Natural killer cell (primary cell): ENCODE data around the gene NKD1. TPM values are rescaled to one million over a fixed set of nuclear protein-coding genes. Genes with fewer than 3 reads are reported as not detected.

ENCODE experiments used
- ATAC-seq, 3 donors: fragments of 150-1000 bp in 2 of 3; fragments of 200-7000 bp in 1 of 3; cut with Tn5 transposase; 1 replicate in 1 of 3; 2 replicates in 2 of 3; pipeline ENCODE4 v1.10.0; 2021; ENCODE audit warnings: mild to moderate bottlenecking in 2 of 3, moderate library complexity in 2 of 3
- DNase-seq, 2 donors: peaks; one replicate each; pipeline versions ENCODE4 v3.0.0 to v3.0.0-alpha.2; 2013 to 2021; ENCODE audit warnings: mixed read lengths in 1 of 2
- H3K27ac ChIP-seq: one replicate; pipeline ENCODE4 v1.5.1; 2013; ENCODE audit warnings: mild to moderate bottlenecking, low read length
- H3K27me3 ChIP-seq: one replicate; pipeline ENCODE4 v1.6.1; 2013; ENCODE audit warnings: low read length; ENCODE audit not compliant: control insufficient read depth, insufficient read depth
- H3K36me3 ChIP-seq: one replicate; pipeline ENCODE4 v1.6.1; 2013; ENCODE audit warnings: low read length; ENCODE audit not compliant: control insufficient read depth, insufficient read depth
- H3K4me1 ChIP-seq: one replicate; pipeline ENCODE4 v1.6.1; 2013; ENCODE audit warnings: low read length; ENCODE audit not compliant: control insufficient read depth, insufficient read depth
- H3K4me3 ChIP-seq: one replicate; pipeline ENCODE4 v1.5.1; 2013; ENCODE audit warnings: low read length
- H3K9me3 ChIP-seq: one replicate; pipeline ENCODE4 v1.6.1; 2013; ENCODE audit warnings: low read length; ENCODE audit not compliant: control insufficient read depth, insufficient read depth
- H3K27ac Mint-ChIP-seq, 2 donors: one replicate each; pipeline ENCODE4 v1.8.0; 2022; ENCODE audit warnings: mild to moderate bottlenecking in 2 of 2, mixed read lengths in 2 of 2, moderate library complexity in 1 of 2
- H3K27me3 Mint-ChIP-seq, 2 donors: one replicate each; pipeline ENCODE4 v1.8.0; 2022; ENCODE audit warnings: low read depth in 2 of 2, mixed read lengths in 2 of 2
- H3K36me3 Mint-ChIP-seq: one replicate; pipeline ENCODE4 v1.8.0; 2022; ENCODE audit warnings: mixed read lengths
- H3K4me1 Mint-ChIP-seq, 2 donors: one replicate each; pipeline ENCODE4 v1.8.0; 2022; ENCODE audit warnings: mixed read lengths in 2 of 2
- H3K4me3 Mint-ChIP-seq: one replicate; pipeline ENCODE4 v1.8.0; 2022; ENCODE audit warnings: mild to moderate bottlenecking, moderate library complexity, mixed read lengths
- H3K9me3 Mint-ChIP-seq, 2 donors: one replicate each; pipeline ENCODE4 v1.8.0; 2022; ENCODE audit warnings: mixed read lengths in 2 of 2
- WGBS: methylation state at CpG from one replicate; pipeline ENCODE4 v1.1.7; 2013; ENCODE audit warnings: missing lambda C conversion rate; ENCODE audit not compliant: insufficient coverage; 5-methylcytosine and 5-hydroxymethylcytosine counted together
- intact Hi-C: fragments of 100-400 bp; cut with micrococcal nuclease; formaldehyde crosslinking; loops from one replicate; pipeline ENCODE4 v1.14.2; 2022
- total RNA-seq, 4 donors: library from RNA; stranded (reverse); fragments of 120-200 nt in 1 of 4; gene quantifications; one replicate each; pipeline versions ENCODE4 v1.2.3 to v1.2.4, GENCODE V29; 2013 to 2022
- TF ChIP-seq, protein P1 (sequence below): fragments of 200-600 bp; IDR thresholded peaks from one replicate; pipeline ENCODE4 v1.8.0; 2022; ENCODE audit warnings: antibody characterized with exemption

The NKD1 gene
- total RNA-seq, 3 donors from 2014 or later (not counting 1 experiment from before 2014, with no cell fraction given) = 0.75 to 1.5 (median 1.0) TPM

DNA sequence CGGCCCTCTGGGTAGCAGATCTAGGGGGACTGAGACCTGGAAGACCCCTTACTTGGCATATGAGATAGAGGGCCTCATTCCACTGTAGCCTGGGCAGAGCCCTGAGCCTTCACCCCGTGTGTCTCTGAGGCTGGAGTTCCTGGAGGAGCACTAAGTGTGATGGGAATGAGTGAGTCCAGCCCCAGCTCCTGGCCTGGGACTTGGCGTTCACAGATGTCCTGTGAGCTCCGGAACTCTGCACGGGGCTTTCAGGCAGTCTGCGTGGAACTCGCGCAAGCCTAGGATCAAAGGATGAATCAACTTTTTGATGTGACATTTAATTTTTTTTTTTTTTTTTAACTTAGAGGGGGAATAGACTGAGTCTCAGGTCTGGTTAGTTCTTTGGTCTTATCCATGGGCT lies 1.8 kb downstream of the NKD1 start:
- H3K27me3 Mint-ChIP-seq = peaks cover 0 to 21% of the 10 kb centered on the region in 2 donors
- H3K9me3 Mint-ChIP-seq = no peaks in the 10 kb centered on the region
- H3K27ac Mint-ChIP-seq = no peak overlapping the region
- no peaks in the 10 kb centered on the region for H3K36me3 Mint-ChIP-seq
- Histone ChIP-seq H3K27me3 (peaks cover 6% of the 10 kb centered on the region), H3K9me3 (no peaks in the 10 kb centered on the region), H3K4me1 (peaks cover 13% of the 10 kb centered on the region), H3K36me3 (no peaks in the 10 kb centered on the region), H3K27ac (no peak overlapping the region), H3K4me3 (no peak overlapping the region)
- WGBS = 92% methylated on average over 8 of the region's 8 CpGs
- intact Hi-C loops = no loop called here
- ATAC-seq (no peak), DNase-seq (peak in 1 of 2 donors; percentile 63)
- H3K4me1 Mint-ChIP-seq = peaks cover 5 to 16% of the 10 kb centered on the region in 2 donors
- peak overlapping the region; percentile 56 for H3K4me3 Mint-ChIP-seq
- TF ChIP-seq, protein P1, sequence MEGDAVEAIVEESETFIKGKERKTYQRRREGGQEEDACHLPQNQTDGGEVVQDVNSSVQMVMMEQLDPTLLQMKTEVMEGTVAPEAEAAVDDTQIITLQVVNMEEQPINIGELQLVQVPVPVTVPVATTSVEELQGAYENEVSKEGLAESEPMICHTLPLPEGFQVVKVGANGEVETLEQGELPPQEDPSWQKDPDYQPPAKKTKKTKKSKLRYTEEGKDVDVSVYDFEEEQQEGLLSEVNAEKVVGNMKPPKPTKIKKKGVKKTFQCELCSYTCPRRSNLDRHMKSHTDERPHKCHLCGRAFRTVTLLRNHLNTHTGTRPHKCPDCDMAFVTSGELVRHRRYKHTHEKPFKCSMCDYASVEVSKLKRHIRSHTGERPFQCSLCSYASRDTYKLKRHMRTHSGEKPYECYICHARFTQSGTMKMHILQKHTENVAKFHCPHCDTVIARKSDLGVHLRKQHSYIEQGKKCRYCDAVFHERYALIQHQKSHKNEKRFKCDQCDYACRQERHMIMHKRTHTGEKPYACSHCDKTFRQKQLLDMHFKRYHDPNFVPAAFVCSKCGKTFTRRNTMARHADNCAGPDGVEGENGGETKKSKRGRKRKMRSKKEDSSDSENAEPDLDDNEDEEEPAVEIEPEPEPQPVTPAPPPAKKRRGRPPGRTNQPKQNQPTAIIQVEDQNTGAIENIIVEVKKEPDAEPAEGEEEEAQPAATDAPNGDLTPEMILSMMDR = no peak

DNA sequence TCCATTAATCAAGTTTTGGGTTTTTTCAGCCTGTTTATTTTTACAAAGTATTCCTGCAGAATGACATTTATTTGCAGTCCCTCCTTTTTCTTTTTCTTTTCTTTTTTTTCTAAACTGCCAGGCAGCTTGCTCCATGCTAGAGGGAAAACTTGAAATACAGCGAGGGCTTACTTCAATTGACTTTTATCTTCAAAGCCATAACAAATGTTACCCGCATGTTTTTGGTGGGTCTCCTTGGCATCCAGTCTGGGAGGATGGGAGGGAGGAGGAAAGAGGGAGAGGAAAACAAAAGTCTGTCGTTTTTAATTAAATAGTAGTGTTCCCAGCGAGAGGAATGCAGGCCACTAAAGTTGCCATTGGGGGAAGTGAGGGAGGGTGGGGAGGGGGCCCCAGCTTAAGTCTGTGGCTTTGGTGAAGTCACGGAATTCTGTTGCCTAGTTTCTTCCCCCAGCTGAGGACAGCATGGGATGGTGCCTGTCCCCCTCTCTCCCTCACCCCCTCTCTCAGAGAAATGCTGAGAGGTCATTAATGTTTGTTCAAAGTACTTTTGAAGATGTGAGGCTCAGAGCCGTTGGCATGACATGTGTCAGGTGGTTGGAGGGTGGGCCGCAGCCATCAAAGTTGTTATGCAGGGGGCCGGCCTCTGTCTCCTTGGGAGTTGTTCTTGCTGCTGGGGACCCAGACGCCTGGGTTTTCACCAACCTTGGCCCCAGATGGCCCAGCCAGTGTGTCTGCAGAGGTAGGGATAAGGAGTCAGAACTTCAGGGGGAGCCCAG lies 2.9 kb downstream of the NKD1 start:
- Histone ChIP-seq H3K36me3 (no peaks in the 10 kb centered on the region), H3K9me3 (no peaks in the 10 kb centered on the region), H3K27ac (no peak overlapping the region), H3K4me3 (no peak overlapping the region), H3K27me3 (peaks cover 6% of the 10 kb centered on the region), H3K4me1 (peaks cover 13% of the 10 kb centered on the region)
- ATAC-seq (no peak), DNase-seq (no peak)
- Mint-ChIP-seq H3K9me3 (no peaks in the 10 kb centered on the region), H3K27ac (no peak overlapping the region), H3K36me3 (no peaks in the 10 kb centered on the region), H3K4me1 (peaks cover 5 to 16% of the 10 kb centered on the region in 2 donors), H3K27me3 (peaks cover 0 to 17% of the 10 kb centered on the region in 2 donors), H3K4me3 (no peak overlapping the region)
- WGBS = 85% methylated on average over 8 of the region's 9 CpGs
- TF ChIP-seq, protein P1 = no peak
- intact Hi-C loops = no loop called here

- DNase-seq = no peak
- no peaks in the 10 kb centered on the region for H3K9me3 ChIP-seq
- TF ChIP-seq, protein P1 = no peak
- ATAC-seq = no peak
- 97% methylated on average over 7 of the region's 7 CpGs for WGBS
- no peaks in the 10 kb centered on the region for H3K36me3 ChIP-seq
- H3K27me3 Mint-ChIP-seq = peaks cover 0 to 17% of the 10 kb centered on the region in 2 donors
- peaks cover under 1 to 10% of the 10 kb centered on the region in 2 donors for H3K4me1 Mint-ChIP-seq
- H3K27ac ChIP-seq = no peak overlapping the region
- no peaks in the 10 kb centered on the region for H3K36me3 Mint-ChIP-seq
- peaks cover 8% of the 10 kb centered on the region for H3K4me1 ChIP-seq
- H3K4me3 Mint-ChIP-seq = no peak overlapping the region
- H3K27ac Mint-ChIP-seq = no peak overlapping the region
- no peak overlapping the region for H3K4me3 ChIP-seq
- intact Hi-C loops = no loop called here
- peaks cover 6% of the 10 kb centered on the region for H3K27me3 ChIP-seq
- no peaks in the 10 kb centered on the region for H3K9me3 Mint-ChIP-seq
These were observed 4.4 kb downstream of the NKD1 start for GRCh38 chr16:50552476-50553101.
